ACC112 (cell line): ENCODE results near the gene CFAP119.
A peak's percentile ranks its signal among the peaks of the same experiment; 100 is the strongest.

ENCODE experiments used
- H2AFZ ChIP-seq: fragments of 200-600 bp; sonication (generic); one replicate; pipeline ENCODE4 v1.6.0; 2017; ENCODE audit warnings: antibody characterized with exemption, low read length; ENCODE audit not compliant: unreplicated experiment
- H3K27ac ChIP-seq: fragments of 200-600 bp; sonication (generic); 2 replicates; pipeline ENCODE4 v1.5.1; 2014; ENCODE audit warnings: low read depth, mild to moderate bottlenecking, antibody characterized with exemption, low read length, moderate library complexity
- H3K27me3 ChIP-seq: fragments of 200-600 bp; sonication (generic); 2 replicates; pipeline ENCODE4 v1.6.1; 2014; ENCODE audit warnings: mild to moderate bottlenecking, antibody characterized with exemption, low read length, moderate library complexity, mixed read lengths; ENCODE audit not compliant: insufficient read depth
- H3K36me3 ChIP-seq: fragments of 200-600 bp; sonication (generic); 2 replicates; pipeline ENCODE4 v1.6.1; 2016; ENCODE audit warnings: mild to moderate bottlenecking, antibody characterized with exemption, low read length, moderate library complexity, mixed read lengths; ENCODE audit not compliant: insufficient read depth
- H3K4me1 ChIP-seq: fragments of 200-600 bp; sonication (generic); one replicate; pipeline ENCODE4 v1.6.1; 2016; ENCODE audit warnings: low read length, mixed read lengths; ENCODE audit not compliant: insufficient read depth, unreplicated experiment, control insufficient read depth
- H3K4me3 ChIP-seq: fragments of 200-600 bp; sonication (generic); 2 replicates; pipeline ENCODE4 v1.5.1; 2014; ENCODE audit warnings: mild to moderate bottlenecking, low read depth, low read length
- H3K79me2 ChIP-seq: fragments of 200-600 bp; sonication (generic); one replicate; pipeline ENCODE4 v1.6.0; 2016; ENCODE audit warnings: low read length; ENCODE audit not compliant: control insufficient read depth, unreplicated experiment, insufficient read depth

The CFAP119 gene

DNA sequence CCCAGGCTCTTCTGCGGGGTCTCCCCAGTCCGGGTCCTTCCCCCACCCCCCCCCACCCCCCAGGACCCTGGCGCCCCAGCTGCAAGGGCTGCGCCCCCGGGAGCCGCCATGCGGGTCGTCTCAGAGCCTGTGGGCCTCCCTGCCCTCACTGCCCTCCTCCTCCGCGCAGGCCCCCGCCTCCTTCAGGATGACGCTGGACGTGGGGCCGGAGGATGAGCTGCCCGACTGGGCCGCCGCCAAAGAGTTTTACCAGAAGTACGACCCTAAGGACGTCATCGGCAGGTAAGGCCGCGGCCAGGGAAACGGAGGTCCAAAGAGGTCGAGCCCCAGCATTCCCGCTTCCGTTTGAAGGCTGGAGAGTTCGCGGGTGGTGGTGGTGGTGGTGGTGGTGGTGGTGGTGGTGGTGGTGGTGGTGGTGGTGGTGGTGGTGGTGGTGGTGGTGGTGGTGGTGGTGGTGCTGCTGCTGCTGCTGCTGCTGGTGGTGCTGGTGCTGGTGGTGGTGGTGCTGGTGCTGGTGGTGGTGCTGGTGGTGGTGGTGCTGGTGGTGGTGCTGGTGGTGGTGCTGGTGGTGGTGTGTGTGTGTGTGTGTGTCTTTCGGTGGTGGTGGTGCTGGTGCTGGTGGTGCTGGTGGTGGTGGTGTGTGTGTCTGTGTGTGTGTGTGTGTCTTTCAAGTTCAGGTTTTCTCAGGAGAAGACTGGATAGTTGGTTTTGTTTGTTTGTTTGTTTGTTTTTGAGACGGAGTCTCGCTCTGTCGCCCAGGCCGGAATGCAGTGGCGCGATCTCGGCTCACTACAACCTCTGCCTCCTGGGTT is 13.0 kb downstream of the CFAP119 start:
- no peaks in the 10 kb centered on the region for H3K27me3 ChIP-seq
- no peak overlapping the region for H2AFZ ChIP-seq
- H3K79me2 ChIP-seq: peaks cover 19% of the 10 kb centered on the region
- peak overlapping the region; percentile 79 for H3K4me3 ChIP-seq
- H3K36me3 ChIP-seq: peaks cover 14% of the 10 kb centered on the region
- H3K27ac ChIP-seq: no peak overlapping the region
- peaks cover 10% of the 10 kb centered on the region for H3K4me1 ChIP-seq

DNA sequence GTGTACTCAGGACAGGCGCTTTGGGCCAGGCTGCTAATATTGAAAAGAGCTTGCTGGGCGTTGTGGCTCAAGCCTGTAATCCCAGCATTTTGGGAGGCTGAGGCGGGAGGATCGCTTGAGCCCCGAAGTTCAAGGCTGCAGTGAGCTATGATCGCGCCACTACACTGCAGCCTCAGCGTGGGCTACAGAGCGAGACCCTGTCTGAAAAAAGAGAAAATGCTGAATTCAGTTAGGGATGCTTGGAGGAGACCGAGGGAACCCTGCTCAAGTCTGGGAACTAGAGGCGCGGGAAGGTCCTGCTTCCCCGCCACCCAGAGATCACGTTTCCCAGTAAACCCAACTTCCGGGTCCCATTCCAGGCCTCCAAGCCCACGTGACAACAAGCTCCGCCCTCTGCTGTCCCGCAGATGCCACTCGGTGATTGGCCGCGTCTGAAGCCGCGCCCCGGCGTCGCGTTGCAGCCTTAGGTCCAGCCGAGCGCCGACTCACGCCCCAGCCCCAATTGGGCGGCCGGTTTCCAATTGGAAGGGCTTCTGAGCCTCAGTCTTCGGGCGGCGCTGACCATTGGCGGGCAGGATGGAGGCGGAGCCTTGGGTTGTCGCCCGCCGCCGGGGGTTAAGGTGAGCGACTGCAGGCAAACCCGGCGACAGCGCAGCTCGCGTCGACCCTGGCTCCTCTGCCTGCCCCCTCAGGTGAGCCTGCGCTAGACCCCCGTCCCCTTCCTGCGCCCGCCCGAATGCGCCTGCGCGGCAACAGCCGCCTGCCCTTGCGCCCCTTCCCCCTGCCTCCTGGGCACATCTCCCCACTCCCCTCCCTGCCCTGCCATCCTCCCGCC is 13.8 kb downstream of the CFAP119 start, which contains the start of gene PHKG2:
TSS of gene PHKG2 (plus strand) at position 627 of the 835 bp plus-strand sequence. CDS start 396 bp downstream, outside the sequence.
- H2AFZ ChIP-seq: peak within 1 kb of the TSS; percentile 0

DNA sequence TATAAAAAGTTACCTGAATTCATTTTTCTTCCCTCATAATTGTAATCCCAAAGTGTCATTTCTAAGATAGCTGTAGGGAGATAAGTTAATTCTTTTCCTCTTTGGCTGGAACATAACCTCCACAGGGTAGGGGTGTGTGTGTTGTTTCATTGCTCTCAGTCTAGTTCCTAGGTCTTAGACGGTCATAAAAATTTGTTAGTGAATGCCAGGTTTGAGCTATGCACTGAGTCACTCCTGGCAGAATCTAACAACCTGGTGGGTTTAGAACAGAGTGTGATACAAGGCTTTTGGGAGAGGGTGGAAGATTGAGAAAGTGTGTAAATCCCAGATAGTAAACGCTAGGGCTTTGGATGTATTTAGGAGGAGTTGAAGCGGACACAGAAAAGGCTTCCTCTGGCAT is 14.5 kb downstream of the CFAP119 start:
- peaks cover 14% of the 10 kb centered on the region for H3K36me3 ChIP-seq
- H3K4me1 ChIP-seq: peaks cover 10% of the 10 kb centered on the region
- H2AFZ ChIP-seq: peak overlapping the region; percentile 0
- H3K27me3 ChIP-seq: no peaks in the 10 kb centered on the region
- peak overlapping the region; percentile 79 for H3K4me3 ChIP-seq
- H3K27ac ChIP-seq: peak overlapping the region; percentile 71
- H3K79me2 ChIP-seq: peaks cover 19% of the 10 kb centered on the region

More for the DNA sequence above, 13.8 kb downstream of the CFAP119 start, which contains the start of gene PHKG2:
- H3K27ac ChIP-seq: peak within 1 kb of the TSS; percentile 71
- H3K4me1 ChIP-seq: peaks cover 10% of the 10 kb centered on the region
- H3K79me2 ChIP-seq: peaks cover 19% of the 10 kb centered on the region
- peaks cover 14% of the 10 kb centered on the region for H3K36me3 ChIP-seq
- no peaks in the 10 kb centered on the region for H3K27me3 ChIP-seq
- peak within 1 kb of the TSS; percentile 79 for H3K4me3 ChIP-seq

DNA sequence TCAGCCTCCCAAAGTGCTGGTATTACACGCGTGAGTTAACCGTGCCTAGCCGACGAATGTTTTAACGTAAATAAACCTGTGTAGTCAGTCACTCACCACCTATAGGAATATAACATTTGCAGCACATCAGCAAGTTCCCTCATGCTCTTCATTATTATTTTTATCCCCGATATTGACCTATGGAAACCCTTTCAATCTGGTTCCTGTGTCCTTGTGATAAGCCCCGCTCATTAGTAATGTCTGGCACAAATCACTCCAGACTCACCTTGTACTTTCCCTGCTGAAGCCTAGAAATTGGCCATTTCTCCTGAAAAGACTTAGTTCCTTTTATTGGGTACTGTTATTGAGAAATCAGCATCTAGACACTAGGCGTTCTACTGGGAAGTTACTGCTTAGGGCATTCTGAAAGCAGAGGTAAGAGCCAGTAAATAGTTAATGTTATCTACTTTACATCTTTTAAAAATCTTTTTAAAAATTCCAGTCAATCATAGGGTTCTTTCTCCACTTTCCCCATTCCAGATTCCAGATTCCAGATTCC is 15.2 kb downstream of the CFAP119 start:
- H3K4me1 ChIP-seq: peaks cover 15% of the 10 kb centered on the region
- peaks cover 14% of the 10 kb centered on the region for H3K36me3 ChIP-seq
- H3K27ac ChIP-seq: peak overlapping the region; percentile 71
- peaks cover 24% of the 10 kb centered on the region for H3K79me2 ChIP-seq
- no peak overlapping the region for H3K4me3 ChIP-seq
- no peaks in the 10 kb centered on the region for H3K27me3 ChIP-seq
- H2AFZ ChIP-seq: no peak overlapping the region

DNA sequence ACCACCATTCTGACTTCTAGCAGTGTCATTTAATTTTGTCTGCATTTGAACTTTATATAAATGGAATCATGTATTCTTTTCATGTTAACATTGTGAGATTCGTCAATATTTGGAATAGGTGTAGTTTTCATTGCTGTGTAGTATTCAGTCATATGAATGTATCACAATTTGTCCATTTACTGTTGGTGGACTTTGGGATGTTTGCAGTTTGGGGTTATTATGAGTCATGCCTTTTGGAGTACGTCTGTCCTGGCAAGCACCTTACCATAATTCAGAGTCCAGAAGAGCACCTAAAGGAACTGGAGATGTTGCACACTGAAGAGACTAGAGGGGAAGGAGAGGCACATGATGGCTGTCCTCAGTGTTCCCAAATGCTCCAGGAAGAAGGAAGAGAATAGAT is 16.8 kb downstream of the CFAP119 start:
- peaks cover 8% of the 10 kb centered on the region; the same call in 1 of the 2 replicates for H3K36me3 ChIP-seq
- H2AFZ ChIP-seq: no peak overlapping the region
- H3K4me3 ChIP-seq: no peak overlapping the region
- H3K27me3 ChIP-seq: no peaks in the 10 kb centered on the region
- H3K79me2 ChIP-seq: peaks cover 19% of the 10 kb centered on the region
- peaks cover 30% of the 10 kb centered on the region for H3K4me1 ChIP-seq
- no peak overlapping the region for H3K27ac ChIP-seq

DNA sequence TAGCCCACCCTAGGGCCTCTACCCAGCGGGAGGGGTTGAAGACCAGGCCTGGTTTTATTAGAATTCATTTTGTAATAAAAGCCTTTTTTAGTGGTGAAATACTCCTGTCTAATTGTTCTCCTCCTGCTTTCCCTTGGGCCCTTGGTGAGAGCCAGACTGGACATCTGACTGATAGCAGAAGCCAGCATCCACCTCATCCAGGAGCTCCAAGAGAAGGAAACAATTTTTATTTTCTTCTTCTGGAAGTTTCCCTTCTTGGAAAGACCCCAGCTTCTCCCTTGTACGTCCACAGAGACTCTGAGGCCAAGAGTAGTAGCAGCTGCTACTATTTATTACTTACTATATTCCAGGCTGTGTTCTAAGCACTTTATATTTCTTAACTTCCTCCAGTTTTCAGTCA is 17.7 kb downstream of the CFAP119 start:
- peaks cover 10% of the 10 kb centered on the region for H3K79me2 ChIP-seq
- H3K4me3 ChIP-seq: no peak overlapping the region
- no peaks in the 10 kb centered on the region for H3K27me3 ChIP-seq
- H3K4me1 ChIP-seq: peaks cover 37% of the 10 kb centered on the region
- peaks cover 8% of the 10 kb centered on the region for H3K36me3 ChIP-seq
- no peak overlapping the region for H2AFZ ChIP-seq
- no peak overlapping the region for H3K27ac ChIP-seq

DNA sequence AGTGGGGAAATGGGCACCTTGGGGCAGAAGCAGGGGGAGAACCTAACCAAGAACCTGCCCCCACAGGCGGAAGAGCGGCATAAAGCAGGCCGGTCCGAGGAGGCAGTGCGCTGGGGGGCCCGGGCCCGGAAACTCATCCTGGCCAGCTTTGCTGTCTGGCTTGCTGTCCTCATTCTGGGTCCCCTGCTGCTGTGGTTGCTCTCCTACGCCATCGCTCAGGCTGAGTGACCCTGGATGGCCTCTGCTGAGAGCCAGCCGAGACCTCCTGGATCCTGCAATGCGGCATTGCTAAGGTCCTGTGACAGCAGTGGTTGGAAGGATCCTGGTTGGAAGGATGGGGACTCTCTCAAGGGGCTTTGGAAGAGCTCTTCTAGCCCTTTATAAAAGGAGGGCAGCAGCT is 18.1 kb downstream of the CFAP119 start:
- Histone ChIP-seq H3K4me3 (no peak overlapping the region), H3K27ac (no peak overlapping the region), H3K36me3 (peaks cover 8% of the 10 kb centered on the region), H3K79me2 (peaks cover 9% of the 10 kb centered on the region), H2AFZ (no peak overlapping the region), H3K4me1 (peaks cover 37% of the 10 kb centered on the region), H3K27me3 (no peaks in the 10 kb centered on the region)

DNA sequence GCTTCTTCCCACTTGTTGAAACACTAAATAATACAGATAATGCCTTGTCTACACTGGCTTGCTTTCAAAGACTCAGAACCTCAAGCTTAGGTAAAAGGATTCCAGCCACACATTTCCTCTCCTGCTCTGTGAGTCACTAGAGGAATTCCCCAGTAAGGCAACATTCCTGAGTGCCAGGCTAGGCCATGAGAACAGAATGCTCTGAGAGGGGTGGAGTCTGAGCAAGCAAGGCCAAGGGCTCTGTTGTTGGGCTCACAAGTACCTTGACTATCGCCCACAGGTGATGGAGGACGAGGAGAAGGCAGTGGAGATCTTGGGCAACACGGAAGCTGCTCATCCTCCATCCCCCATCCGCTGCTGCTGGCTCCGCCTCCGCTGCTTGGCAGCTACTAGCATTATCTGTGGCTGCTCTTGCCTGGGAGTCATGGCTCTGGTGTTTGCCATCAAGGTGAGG is 20.4 kb downstream of the CFAP119 start:
- peak overlapping the region; percentile 71 for H3K4me3 ChIP-seq
- H3K79me2 ChIP-seq: peaks cover 9% of the 10 kb centered on the region
- H3K36me3 ChIP-seq: peaks cover 14% of the 10 kb centered on the region
- peaks cover 28% of the 10 kb centered on the region for H3K4me1 ChIP-seq
- H2AFZ ChIP-seq: no peak overlapping the region
- H3K27ac ChIP-seq: peak overlapping the region; percentile 91
- no peaks in the 10 kb centered on the region for H3K27me3 ChIP-seq

DNA sequence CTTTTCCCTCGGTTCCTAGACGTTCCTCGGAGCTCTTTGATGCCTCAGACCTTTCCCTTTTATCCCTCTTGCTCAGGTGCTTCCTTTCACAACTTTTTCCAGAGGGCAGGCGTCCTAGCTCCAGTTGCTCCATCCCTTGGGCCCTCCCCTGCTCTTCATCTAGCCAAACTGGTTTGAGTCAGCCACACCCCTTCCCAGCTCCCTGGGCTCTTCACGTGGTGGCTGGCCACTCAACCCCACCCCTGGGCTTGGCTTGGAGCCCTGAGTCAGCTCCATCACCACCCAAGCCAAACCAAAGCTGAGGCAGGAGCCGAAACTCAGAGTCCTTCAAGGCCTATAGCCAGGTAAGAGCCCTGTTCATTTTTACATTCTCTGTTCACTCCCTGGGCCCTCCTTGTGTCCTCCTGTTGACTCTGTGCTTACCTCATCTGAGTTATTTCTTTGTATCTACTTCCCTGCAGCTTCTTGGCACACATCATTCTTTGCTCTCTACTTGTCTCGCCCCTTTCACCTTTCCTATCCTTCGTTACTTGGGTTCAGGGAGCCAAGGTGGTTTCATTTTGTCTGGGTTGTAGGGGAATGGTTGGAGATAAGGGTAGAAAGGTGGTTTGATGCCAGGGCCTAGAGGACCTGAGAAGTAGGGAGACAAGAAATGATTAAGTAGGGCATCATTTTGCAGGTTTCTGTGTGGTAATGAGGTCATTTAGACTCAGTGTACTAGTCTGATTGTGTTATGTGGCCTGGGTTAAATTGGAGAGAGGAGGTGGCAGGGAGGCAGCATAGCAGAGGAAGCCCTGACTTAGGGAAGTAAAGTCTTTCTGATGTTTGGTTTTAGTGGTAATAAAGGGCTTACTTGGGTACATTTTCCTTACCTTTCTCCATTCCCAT is 21.3 kb downstream of the CFAP119 start:
- H3K4me1 ChIP-seq: peaks cover 28% of the 10 kb centered on the region
- H3K36me3 ChIP-seq: peaks cover 21% of the 10 kb centered on the region
- no peak overlapping the region for H2AFZ ChIP-seq
- peaks cover 9% of the 10 kb centered on the region for H3K79me2 ChIP-seq
- H3K4me3 ChIP-seq: peak overlapping the region; percentile 71
- peak overlapping the region; percentile 91 for H3K27ac ChIP-seq
- no peaks in the 10 kb centered on the region for H3K27me3 ChIP-seq
